ENCODE measurements around the gene CDH6. TPM values are rescaled to one million over a fixed set of nuclear protein-coding genes. Genes with fewer than 3 reads are reported as not detected.

Gene CDH6
- total and polyA plus RNA-seq, 2 donors (not counting 1 experiment from before 2014, with no cell fraction given), result not detected

DNA sequence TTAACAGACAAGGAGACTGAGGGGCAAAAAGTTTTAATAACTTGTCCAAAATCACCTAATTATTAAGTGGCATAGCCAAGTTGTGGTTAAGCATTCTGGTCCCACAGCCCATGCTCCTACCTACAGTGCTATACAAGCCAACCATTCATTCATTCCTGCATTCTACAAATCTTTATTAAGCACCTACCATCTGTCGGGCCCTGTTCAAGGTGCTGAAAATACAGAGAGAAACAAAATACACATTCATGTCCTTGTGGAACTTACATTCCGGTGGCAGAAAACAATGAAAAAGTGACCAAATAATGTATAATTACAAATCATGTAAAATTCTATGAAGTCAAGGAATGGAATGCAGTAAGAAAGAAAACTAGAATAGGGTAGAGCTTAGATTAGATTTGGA lies 27.8 kb upstream of the CDH6 start:
- 100% methylated on average over 1 of the region's 2 CpGs for WGBS (ENCODE audit: insufficient coverage)

DNA sequence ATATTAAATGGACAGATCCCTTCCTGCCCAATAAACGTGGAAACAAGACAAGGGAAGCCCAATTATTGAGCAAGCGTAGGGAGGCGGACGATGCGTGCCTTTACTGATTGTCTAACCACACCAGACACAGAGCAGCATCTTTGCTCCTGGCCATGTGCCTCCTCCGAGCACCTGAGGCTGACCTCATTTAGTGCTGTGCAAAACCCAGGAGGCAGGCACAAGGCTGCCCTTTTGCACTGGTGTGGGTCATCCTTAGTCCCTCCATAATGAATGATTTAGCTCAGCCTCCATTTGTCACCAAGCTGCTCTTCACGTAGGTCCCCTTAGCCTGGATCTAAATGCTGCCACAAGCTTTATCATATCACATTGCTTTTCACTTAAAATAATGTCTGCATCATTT lies 24.1 kb upstream of the CDH6 start:
- ChIA-PET POLR2A (no interaction called here), CTCF (no interaction called here)
- intact Hi-C loops (cut with micrococcal nuclease), result no loop called here
- no peak overlapping the region for H2AFZ ChIP-seq (ENCODE audit: insufficient read depth, low read depth, low read length, poor library complexity, severe bottlenecking)
- H3K9me3 ChIP-seq (ENCODE audit: control extremely low read depth in 1 of 3, control insufficient read depth in 2 of 3, insufficient read depth in 1 of 3, low read length in 2 of 3), result no peaks in the 10 kb centered on the region
- Mint-ChIP-seq H3K27me3 (no peaks in the 10 kb centered on the region), H3K27ac (no peak overlapping the region), H3K4me1 (no peaks in the 10 kb centered on the region), H3K4me3 (no peak overlapping the region), H3K9me3 (ENCODE audit: insufficient read depth) (peaks cover 2% of the 10 kb centered on the region)
- H3K79me2 ChIP-seq (ENCODE audit: control insufficient read depth, insufficient read depth, low read length), result no peaks in the 10 kb centered on the region
- DNase-seq (no peak), ATAC-seq (ENCODE audit: low read depth) (no peak)
- WGBS (ENCODE audit: insufficient coverage), result 88% methylated on average over 7 of the region's 7 CpGs
- TF ChIP-seq, protein P1, sequence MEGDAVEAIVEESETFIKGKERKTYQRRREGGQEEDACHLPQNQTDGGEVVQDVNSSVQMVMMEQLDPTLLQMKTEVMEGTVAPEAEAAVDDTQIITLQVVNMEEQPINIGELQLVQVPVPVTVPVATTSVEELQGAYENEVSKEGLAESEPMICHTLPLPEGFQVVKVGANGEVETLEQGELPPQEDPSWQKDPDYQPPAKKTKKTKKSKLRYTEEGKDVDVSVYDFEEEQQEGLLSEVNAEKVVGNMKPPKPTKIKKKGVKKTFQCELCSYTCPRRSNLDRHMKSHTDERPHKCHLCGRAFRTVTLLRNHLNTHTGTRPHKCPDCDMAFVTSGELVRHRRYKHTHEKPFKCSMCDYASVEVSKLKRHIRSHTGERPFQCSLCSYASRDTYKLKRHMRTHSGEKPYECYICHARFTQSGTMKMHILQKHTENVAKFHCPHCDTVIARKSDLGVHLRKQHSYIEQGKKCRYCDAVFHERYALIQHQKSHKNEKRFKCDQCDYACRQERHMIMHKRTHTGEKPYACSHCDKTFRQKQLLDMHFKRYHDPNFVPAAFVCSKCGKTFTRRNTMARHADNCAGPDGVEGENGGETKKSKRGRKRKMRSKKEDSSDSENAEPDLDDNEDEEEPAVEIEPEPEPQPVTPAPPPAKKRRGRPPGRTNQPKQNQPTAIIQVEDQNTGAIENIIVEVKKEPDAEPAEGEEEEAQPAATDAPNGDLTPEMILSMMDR (IDR thresholded peaks at IDR 0.05), result no peak
- no peak for TF ChIP-seq EZH2 (IDR thresholded peaks at IDR 0.05; ENCODE audit: borderline replicate concordance, insufficient read depth, low read depth, low read length, poor library complexity, severe bottlenecking)
- no peak overlapping the region for H3K9ac ChIP-seq (ENCODE audit: low read length)
- H3K36me3 ChIP-seq (replicated peaks in 1 of 2; ENCODE audit: control extremely low read depth in 1 of 2, control insufficient read depth in 1 of 2, extremely low read depth in 1 of 2, insufficient read depth in 2 of 2, low read length in 1 of 2), result no peaks in the 10 kb centered on the region
- no peaks in the 10 kb centered on the region for H3K4me1 ChIP-seq (ENCODE audit: control insufficient read depth in 2 of 2, insufficient read depth in 2 of 2, low read length in 2 of 2)
- no peak overlapping the region for H3K4me3 ChIP-seq (ENCODE audit: control extremely low read depth in 1 of 5, extremely low read depth in 1 of 5, insufficient read depth in 1 of 5, low read depth in 2 of 5, low read length in 4 of 5)
- H3K27ac ChIP-seq (ENCODE audit: low read length in 2 of 2), result no peak overlapping the region
- no peaks in the 10 kb centered on the region for H4K20me1 ChIP-seq (ENCODE audit: control insufficient read depth, insufficient read depth, low read length, poor library complexity, severe bottlenecking)
- no peaks in the 10 kb centered on the region for H3K27me3 ChIP-seq (replicated peaks in 1 of 4; ENCODE audit: control extremely low read depth in 1 of 4, control insufficient read depth in 3 of 4, insufficient read depth in 4 of 4, low read length in 3 of 4)
- H3K4me2 ChIP-seq (replicated peaks; ENCODE audit: low read depth, low read length, poor library complexity, severe bottlenecking), result no peak overlapping the region

More for the DNA sequence above, 27.8 kb upstream of the CDH6 start:
- Histone ChIP-seq H3K27me3 (replicated peaks in 1 of 4; ENCODE audit: control extremely low read depth in 1 of 4, control insufficient read depth in 3 of 4, insufficient read depth in 4 of 4, low read length in 3 of 4) (no peaks in the 10 kb centered on the region), H3K4me2 (replicated peaks; ENCODE audit: low read depth, low read length, poor library complexity, severe bottlenecking) (no peak overlapping the region), H3K9ac (ENCODE audit: low read length) (no peak overlapping the region), H4K20me1 (ENCODE audit: control insufficient read depth, insufficient read depth, low read length, poor library complexity, severe bottlenecking) (no peaks in the 10 kb centered on the region), H3K4me3 (ENCODE audit: control extremely low read depth in 1 of 5, extremely low read depth in 1 of 5, insufficient read depth in 1 of 5, low read depth in 2 of 5, low read length in 4 of 5) (no peak overlapping the region), H3K9me3 (ENCODE audit: control extremely low read depth in 1 of 3, control insufficient read depth in 2 of 3, insufficient read depth in 1 of 3, low read length in 2 of 3) (no peaks in the 10 kb centered on the region), H3K4me1 (ENCODE audit: control insufficient read depth in 2 of 2, insufficient read depth in 2 of 2, low read length in 2 of 2) (no peaks in the 10 kb centered on the region), H2AFZ (ENCODE audit: insufficient read depth, low read depth, low read length, poor library complexity, severe bottlenecking) (no peak overlapping the region), H3K36me3 (replicated peaks in 1 of 2; ENCODE audit: control extremely low read depth in 1 of 2, control insufficient read depth in 1 of 2, extremely low read depth in 1 of 2, insufficient read depth in 2 of 2, low read length in 1 of 2) (no peaks in the 10 kb centered on the region), H3K79me2 (ENCODE audit: control insufficient read depth, insufficient read depth, low read length) (no peaks in the 10 kb centered on the region), H3K27ac (ENCODE audit: low read length in 2 of 2) (no peak overlapping the region)
- Mint-ChIP-seq H3K4me3 (no peak overlapping the region), H3K4me1 (no peaks in the 10 kb centered on the region), H3K27me3 (no peaks in the 10 kb centered on the region), H3K9me3 (ENCODE audit: insufficient read depth) (peaks cover 2% of the 10 kb centered on the region), H3K27ac (no peak overlapping the region)
- no peak for ATAC-seq (ENCODE audit: low read depth)
- no peak for DNase-seq
- CTCF ChIA-PET, result no interaction called here
- TF ChIP-seq, protein P1 (IDR thresholded peaks at IDR 0.05), result no peak
- TF ChIP-seq EZH2 (IDR thresholded peaks at IDR 0.05; ENCODE audit: borderline replicate concordance, insufficient read depth, low read depth, low read length, poor library complexity, severe bottlenecking), result no peak
- POLR2A ChIA-PET, result no interaction called here
- intact Hi-C loops (cut with micrococcal nuclease), result no loop called here

Measured in B cell (primary cell).